Fibroblast of mammary gland (primary cell): ENCODE measurements around the gene CHRNA5.

Experiments
- DNase-seq: peaks from one replicate; pipeline ENCODE4 v3.0.0-alpha.2; 2010; ENCODE audit warnings: low read depth
- H3K4me3 ChIP-seq: 2 replicates; pipeline ENCODE4 v1.5.1; 2011; ENCODE audit warnings: low read depth, mild to moderate bottlenecking, low read length, moderate library complexity; ENCODE audit not compliant: control insufficient read depth
- TF ChIP-seq, protein P1 (sequence below): conservative IDR thresholded peaks from 2 replicates; pipeline ENCODE4 v1.5.1; 2011; ENCODE audit warnings: low read depth, low read length, inconsistent platforms; ENCODE audit not compliant: control insufficient read depth, insufficient read depth

The CHRNA5 gene

DNA sequence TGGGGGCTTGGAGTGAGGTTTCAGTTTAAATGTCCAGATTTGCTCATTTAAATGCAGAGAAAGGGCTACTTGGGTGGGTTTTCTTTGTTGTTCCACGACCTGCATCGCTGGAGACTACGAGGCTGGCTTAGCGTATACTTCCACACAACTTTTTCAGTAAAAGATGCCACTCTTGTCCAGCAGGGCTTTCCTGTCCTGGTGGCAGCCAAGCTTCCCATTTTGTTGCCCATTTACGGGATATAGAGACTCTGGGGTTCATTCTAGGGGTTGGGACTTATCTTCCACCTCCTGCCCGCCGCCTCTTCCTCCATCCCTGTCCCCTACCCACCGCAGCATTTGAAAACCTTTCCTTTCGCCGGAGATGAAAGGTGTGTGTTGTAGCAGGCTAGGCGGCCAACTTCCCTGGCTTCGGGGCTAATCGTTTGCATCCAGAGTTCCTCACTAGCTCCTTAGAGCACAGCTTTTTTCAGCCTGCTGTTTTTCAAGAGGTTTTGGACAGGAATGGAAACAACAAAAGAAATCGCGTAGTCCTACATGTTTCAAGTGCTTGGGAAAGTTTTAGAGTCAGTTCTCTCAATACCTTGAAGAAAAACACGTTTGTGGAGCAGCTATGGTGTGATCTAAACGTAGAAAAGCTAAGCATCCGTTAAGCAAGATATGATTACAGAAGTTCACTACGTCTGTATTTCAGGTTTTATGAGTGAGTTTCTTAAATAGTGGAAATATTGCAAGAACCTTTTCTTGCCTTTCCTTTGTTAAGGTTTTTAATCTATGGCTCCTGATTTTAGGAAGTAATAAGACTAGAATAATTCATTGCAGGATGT is 843 bp downstream of the CHRNA5 start:
- peak overlapping the region; percentile 53 for H3K4me3 ChIP-seq
- peak; percentile 7 for DNase-seq
- TF ChIP-seq, protein P1, sequence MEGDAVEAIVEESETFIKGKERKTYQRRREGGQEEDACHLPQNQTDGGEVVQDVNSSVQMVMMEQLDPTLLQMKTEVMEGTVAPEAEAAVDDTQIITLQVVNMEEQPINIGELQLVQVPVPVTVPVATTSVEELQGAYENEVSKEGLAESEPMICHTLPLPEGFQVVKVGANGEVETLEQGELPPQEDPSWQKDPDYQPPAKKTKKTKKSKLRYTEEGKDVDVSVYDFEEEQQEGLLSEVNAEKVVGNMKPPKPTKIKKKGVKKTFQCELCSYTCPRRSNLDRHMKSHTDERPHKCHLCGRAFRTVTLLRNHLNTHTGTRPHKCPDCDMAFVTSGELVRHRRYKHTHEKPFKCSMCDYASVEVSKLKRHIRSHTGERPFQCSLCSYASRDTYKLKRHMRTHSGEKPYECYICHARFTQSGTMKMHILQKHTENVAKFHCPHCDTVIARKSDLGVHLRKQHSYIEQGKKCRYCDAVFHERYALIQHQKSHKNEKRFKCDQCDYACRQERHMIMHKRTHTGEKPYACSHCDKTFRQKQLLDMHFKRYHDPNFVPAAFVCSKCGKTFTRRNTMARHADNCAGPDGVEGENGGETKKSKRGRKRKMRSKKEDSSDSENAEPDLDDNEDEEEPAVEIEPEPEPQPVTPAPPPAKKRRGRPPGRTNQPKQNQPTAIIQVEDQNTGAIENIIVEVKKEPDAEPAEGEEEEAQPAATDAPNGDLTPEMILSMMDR, result no peak

DNA sequence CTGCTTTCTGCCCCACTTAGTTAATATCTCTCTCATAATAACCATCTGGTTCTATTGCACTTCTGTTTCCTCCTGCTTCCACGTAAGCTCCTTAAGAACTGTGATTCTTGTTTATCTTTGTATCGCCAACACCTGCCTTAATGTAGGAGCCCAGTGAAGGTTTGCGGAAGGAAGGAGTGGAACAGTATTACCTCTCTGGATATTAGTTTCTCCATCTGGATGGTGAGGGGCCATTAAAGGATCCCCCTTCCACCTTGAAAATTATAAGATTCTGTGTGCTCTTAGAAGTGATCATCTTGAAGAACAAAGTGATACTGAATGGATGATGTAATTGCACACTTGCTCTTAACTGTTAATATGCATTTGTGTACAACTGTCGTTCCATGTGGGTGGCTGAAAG is 2.2 kb downstream of the CHRNA5 start:
- TF ChIP-seq, protein P1, result no peak
- H3K4me3 ChIP-seq, result no peak overlapping the region
- DNase-seq, result no peak

DNA sequence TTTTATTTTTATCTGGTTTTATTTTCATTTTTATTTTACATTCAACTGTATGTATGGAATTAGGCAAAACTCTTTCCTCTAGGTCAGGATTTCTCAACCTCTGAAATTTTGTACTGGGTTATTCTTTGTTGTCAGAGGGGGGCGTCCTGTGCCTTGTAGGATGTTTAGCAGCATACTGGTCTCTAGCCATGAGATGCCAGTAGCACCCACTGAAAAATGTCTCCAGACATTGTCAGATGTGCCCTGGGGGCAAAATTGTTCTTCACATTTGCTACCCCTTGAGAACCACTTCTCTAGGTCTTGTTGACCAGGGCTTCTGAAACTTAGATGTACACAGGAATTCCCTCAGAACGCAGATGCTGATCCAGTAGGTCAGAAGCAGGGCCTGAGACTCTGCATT is 5.4 kb downstream of the CHRNA5 start:
- no peak for DNase-seq
- TF ChIP-seq, protein P1, result no peak
- no peak overlapping the region for H3K4me3 ChIP-seq

DNA sequence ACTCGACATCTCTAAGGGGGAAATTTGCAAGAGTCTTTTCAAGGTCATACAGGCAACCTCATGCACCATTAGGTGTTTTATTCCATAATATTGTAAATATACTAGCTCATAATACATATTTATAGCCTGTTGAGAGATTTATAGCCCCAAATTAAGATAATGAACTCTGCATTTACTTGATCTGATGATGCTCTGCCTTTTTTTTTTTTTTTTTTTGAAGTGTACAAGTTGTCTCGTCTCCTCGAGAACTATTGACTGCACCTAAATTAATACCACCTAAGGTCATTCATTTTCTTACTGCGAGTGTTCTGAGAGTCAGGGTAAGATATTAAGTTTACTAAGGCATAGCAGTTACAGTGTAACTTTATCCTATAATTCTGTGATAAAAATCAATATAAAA is 6.1 kb downstream of the CHRNA5 start:
- no peak overlapping the region for H3K4me3 ChIP-seq
- TF ChIP-seq, protein P1, result no peak
- no peak for DNase-seq

DNA sequence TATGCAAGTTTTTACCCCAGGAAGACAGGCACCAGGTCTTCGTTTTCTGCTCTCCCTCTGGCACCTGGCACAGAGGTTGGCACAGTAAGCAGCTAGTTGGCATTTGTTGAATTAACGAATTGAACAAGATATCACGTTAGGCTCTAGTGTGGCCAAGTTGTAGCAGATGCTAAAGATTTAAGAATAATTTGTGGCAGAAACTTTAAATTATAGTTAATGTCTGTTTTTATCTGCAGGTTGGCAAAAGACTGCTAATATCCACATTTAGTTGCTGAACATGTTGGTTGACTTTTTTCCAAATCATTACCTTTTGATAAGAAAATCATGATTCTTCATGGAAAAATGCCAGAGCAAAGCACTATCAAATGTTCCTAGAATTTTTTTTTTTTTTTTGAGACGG is 8.1 kb downstream of the CHRNA5 start:
- H3K4me3 ChIP-seq, result no peak overlapping the region
- no peak for DNase-seq
- TF ChIP-seq, protein P1, result no peak

DNA sequence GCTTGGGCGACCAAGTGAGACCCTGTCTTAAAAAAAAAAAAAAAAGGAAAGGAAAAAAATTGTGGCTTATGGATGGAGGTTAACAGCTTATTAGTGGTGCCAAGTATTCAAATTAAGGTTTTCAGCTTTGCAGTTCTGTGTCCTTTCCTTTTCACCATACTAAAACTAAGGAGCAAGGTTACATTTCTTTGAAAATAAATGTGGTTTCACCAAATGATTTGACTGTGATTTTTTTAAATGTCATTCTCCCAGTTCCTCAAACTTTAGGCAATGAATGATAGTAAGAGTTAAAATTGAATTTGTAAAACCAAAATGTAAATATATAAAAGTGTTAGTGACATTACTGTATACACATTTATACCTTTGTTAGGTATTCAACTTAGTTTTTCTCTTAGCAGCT is 9.6 kb downstream of the CHRNA5 start:
- H3K4me3 ChIP-seq, result no peak overlapping the region
- DNase-seq, result no peak
- TF ChIP-seq, protein P1, result no peak
